ENCODE results near the gene XK. TPM values are rescaled to one million over a fixed set of nuclear protein-coding genes. Genes with fewer than 3 reads are reported as not detected.

XK gene
- total and polyA plus RNA-seq, 10 donors, result 0.09 to 6.5 (median 1.0) TPM

DNA sequence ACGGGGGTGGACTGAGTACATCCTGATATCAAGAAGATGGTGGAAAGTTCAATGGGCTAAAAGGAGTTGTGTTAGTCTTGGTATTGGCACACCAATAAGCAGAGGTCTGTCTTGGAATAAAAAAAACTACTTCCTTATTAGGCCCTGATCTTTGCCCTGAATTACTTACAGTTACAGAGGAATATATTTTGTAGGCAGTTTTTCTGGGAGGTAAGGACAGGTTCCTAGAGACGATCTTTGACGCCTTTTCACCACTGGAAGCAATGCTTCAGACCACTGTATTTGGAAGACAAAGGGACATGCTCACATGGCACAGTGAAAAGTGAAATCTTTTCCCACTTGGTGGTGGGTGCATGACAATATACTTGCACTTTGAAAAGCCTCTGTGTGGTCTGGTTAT lies 618 bp upstream of the XK start:
- Histone ChIP-seq H3K4me3 (peak overlapping the region in 4 of 8 donors; percentile 31 to 72 (median 48)), H3K27me3 (replicated peaks in 1 of 7) (peaks cover 0 to 16% (median 7%) of the 10 kb centered on the region in 7 donors), H3K9me3 (no peaks in the 10 kb centered on the region), H3K27ac (no peak overlapping the region), H3K36me3 (no peaks in the 10 kb centered on the region), H3K4me1 (peaks cover 0 to 11% (median 2%) of the 10 kb centered on the region in 6 donors)
- DNase-seq, result no peak
- TF ChIP-seq POLR2A (IDR thresholded peaks at IDR 0.05) (no peak), POLR2AphosphoS5 (IDR thresholded peaks at IDR 0.05) (no peak)
- TF ChIP-seq, protein P1, sequence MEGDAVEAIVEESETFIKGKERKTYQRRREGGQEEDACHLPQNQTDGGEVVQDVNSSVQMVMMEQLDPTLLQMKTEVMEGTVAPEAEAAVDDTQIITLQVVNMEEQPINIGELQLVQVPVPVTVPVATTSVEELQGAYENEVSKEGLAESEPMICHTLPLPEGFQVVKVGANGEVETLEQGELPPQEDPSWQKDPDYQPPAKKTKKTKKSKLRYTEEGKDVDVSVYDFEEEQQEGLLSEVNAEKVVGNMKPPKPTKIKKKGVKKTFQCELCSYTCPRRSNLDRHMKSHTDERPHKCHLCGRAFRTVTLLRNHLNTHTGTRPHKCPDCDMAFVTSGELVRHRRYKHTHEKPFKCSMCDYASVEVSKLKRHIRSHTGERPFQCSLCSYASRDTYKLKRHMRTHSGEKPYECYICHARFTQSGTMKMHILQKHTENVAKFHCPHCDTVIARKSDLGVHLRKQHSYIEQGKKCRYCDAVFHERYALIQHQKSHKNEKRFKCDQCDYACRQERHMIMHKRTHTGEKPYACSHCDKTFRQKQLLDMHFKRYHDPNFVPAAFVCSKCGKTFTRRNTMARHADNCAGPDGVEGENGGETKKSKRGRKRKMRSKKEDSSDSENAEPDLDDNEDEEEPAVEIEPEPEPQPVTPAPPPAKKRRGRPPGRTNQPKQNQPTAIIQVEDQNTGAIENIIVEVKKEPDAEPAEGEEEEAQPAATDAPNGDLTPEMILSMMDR (IDR thresholded peaks at IDR 0.05 in 8 of 11, conservative IDR thresholded peaks at IDR 0.05 in 3 of 11), result no peak
- intact Hi-C loops (cut with DNase I; ENCODE audit: low total_unique reads), result no loop called here
- 79 to 93% (median 86%) methylated on average over 3 of the region's 3 CpGs for WGBS, 5 donors

DNA sequence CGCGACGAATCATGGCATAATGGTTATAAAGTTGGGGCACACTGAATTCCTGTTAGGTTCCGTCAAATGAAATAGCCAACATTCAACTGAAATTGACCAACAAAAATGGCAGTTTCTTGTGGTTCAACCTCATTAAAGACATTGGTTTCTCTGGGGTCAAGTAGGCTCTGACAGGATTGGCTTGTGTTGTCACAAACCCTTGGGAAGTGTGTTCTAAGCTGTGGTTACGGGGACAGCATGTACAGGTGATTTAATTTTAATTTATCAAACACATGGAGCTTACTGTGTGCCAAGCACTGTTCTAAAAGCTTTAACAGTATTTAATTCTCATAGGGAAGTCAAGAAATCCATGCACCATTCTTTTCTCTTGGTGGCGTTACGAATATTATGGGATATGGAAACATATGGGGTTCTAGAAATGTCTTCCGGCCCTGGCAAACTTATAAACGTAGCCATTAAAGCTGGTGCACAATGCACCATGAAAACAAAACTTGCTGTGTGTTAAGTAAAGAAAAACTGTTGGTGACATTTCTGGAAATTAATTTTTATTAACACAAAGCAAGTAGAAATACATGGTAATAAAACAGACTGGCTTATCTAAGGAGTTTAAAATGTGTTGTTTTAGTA lies 891 bp downstream of the XK start:
- Histone ChIP-seq H3K9me3 (no peaks in the 10 kb centered on the region), H3K27ac (no peak overlapping the region), H3K27me3 (replicated peaks in 1 of 7) (peaks cover 0 to 16% (median 7%) of the 10 kb centered on the region in 7 donors), H3K4me3 (peak overlapping the region in 3 of 8 donors; percentile 45 to 72 (median 51)), H3K4me1 (peaks cover 0 to 11% (median 2%) of the 10 kb centered on the region in 6 donors), H3K36me3 (no peaks in the 10 kb centered on the region)
- intact Hi-C loops (cut with DNase I; ENCODE audit: low total_unique reads), result no loop called here
- 68 to 95% (median 79%) methylated on average over 6 to 9 of the region's 9 CpGs for WGBS, 5 donors
- DNase-seq, result no peak
- TF ChIP-seq, protein P1 (IDR thresholded peaks at IDR 0.05 in 8 of 11, conservative IDR thresholded peaks at IDR 0.05 in 3 of 11), result no peak
- TF ChIP-seq POLR2AphosphoS5 (IDR thresholded peaks at IDR 0.05) (no peak), POLR2A (IDR thresholded peaks at IDR 0.05) (no peak)

DNA sequence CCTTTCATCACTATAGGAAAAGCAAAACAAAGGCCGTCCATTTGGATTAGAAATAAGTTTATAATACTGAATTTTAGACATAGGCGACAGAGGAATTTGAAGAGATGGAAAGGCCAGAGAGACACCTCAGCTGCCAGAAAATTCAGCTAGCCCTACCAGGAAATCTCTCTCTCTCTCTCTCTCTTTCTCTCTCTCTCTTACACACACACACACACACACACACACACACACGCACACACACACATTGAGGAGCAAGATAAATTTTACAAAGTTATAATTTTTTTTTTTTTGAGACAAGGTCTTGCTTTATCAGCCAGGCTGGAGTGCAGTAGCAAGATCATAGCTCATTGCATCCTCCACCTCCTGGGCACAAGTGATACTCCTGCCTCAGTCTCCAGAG lies 1.4 kb downstream of the XK start:
- Histone ChIP-seq H3K9me3 (no peaks in the 10 kb centered on the region), H3K27ac (no peak overlapping the region), H3K4me3 (no peak overlapping the region), H3K27me3 (replicated peaks in 1 of 7) (peaks cover 0 to 16% (median 7%) of the 10 kb centered on the region in 7 donors), H3K36me3 (no peaks in the 10 kb centered on the region), H3K4me1 (peaks cover 0 to 11% (median 2%) of the 10 kb centered on the region in 6 donors)
- no peak for TF ChIP-seq POLR2AphosphoS5 (IDR thresholded peaks at IDR 0.05)
- TF ChIP-seq POLR2A (IDR thresholded peaks at IDR 0.05), result no peak
- TF ChIP-seq, protein P1 (IDR thresholded peaks at IDR 0.05 in 8 of 11, conservative IDR thresholded peaks at IDR 0.05 in 3 of 11), result no peak
- no peak for DNase-seq
- intact Hi-C loops (cut with DNase I; ENCODE audit: low total_unique reads), result no loop called here
- 87 to 93% (median 89%) methylated on average over 3 of the region's 3 CpGs for WGBS, 5 donors

DNA sequence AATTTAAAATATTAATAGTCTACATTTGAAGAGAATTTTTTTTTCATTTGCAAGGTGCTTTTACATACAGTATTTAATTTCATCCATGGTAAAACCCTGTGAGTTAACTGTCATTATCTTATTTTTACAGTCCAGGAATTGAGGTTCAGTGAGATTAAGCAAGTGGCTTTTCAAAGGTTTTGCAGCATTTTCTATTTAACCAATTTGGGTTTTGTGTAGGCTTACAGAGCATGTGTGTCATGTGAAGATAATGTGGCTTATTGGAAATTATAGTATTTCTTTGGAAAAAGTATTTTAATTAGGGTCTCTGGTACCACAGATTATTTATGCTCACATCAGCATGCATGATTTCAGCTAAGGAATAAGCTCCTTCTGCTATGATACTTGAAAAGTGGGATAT lies 4.5 kb downstream of the XK start:
- Histone ChIP-seq H3K9me3 (no peaks in the 10 kb centered on the region), H3K4me1 (peaks cover 0 to 11% (median 2%) of the 10 kb centered on the region in 6 donors), H3K27ac (no peak overlapping the region), H3K36me3 (no peaks in the 10 kb centered on the region), H3K4me3 (no peak overlapping the region), H3K27me3 (replicated peaks in 1 of 7) (peaks cover 0 to 15% (median 6%) of the 10 kb centered on the region in 7 donors)
- no peak for DNase-seq
- intact Hi-C loops (cut with DNase I; ENCODE audit: low total_unique reads), result no loop called here
- no peak for TF ChIP-seq POLR2A (IDR thresholded peaks at IDR 0.05)
- TF ChIP-seq, protein P1 (IDR thresholded peaks at IDR 0.05 in 8 of 11, conservative IDR thresholded peaks at IDR 0.05 in 3 of 11), result no peak
- TF ChIP-seq POLR2AphosphoS5 (IDR thresholded peaks at IDR 0.05), result no peak

Measured in spleen (tissue), 11 donors.